CD4-positive, alpha-beta T cell treated with Interleukin-4 for 1 hour (primary cell): Measurements from ENCODE around the gene LTB4R.

Experiments used
- DNase-seq, 2 donors: peaks; one replicate each; pipeline ENCODE4 v3.0.0-alpha.2; 2020 to 2022

LTB4R gene

GRCh38 chr14:24279301-24280186 is 31.8 kb upstream of the LTB4R start:
- peak; percentile 69 for DNase-seq

GRCh38 chr14:24280797-24281460 is 30.4 kb upstream of the LTB4R start:
- no peak for DNase-seq

- no peak for DNase-seq
These were observed 29.7 kb upstream of the LTB4R start for GRCh38 chr14:24281636-24282035.

- DNase-seq = no peak
These were observed 28.6 kb upstream of the LTB4R start for GRCh38 chr14:24282736-24283135.

- DNase-seq = no peak
These were observed 27.4 kb upstream of the LTB4R start for GRCh38 chr14:24283796-24284460.

- no peak for DNase-seq
These were observed 26.7 kb upstream of the LTB4R start for GRCh38 chr14:24284501-24285035.

GRCh38 chr14:24285351-24285750 is 26.0 kb upstream of the LTB4R start:
- no peak for DNase-seq

GRCh38 chr14:24286996-24287395 is 24.3 kb upstream of the LTB4R start:
- DNase-seq = no peak

GRCh38 chr14:24289649-24290280 is 21.5 kb upstream of the LTB4R start:
- DNase-seq = no peak

- DNase-seq = no peak
These were observed 20.6 kb upstream of the LTB4R start for GRCh38 chr14:24290746-24291145.

- no peak for DNase-seq
These were observed 19.7 kb upstream of the LTB4R start for GRCh38 chr14:24291446-24292117.

GRCh38 chr14:24292118-24292807 is 19.0 kb upstream of the LTB4R start:
- no peak for DNase-seq

- no peak for DNase-seq
These were observed 17.8 kb upstream of the LTB4R start for GRCh38 chr14:24293525-24293924.

- DNase-seq = peak; percentile 81 to 83
These were observed 14.8 kb upstream of the LTB4R start for GRCh38 chr14:24296341-24297157.

- no peak for DNase-seq
These were observed 13.9 kb upstream of the LTB4R start for GRCh38 chr14:24297190-24297964.

- no peak for DNase-seq
These were observed 12.4 kb upstream of the LTB4R start for GRCh38 chr14:24298892-24299254.

- peak; percentile 89 to 92 for DNase-seq
These were observed 11.8 kb upstream of the LTB4R start, which contains the start of the genes DHRS1 and NOP9 for GRCh38 chr14:24299255-24300191. Gene DHRS1, minus strand, starts transcription at chr14:24299780. Its CDS starts 674 bp downstream, at chr14:24299106. Gene NOP9, plus strand, starts transcription at chr14:24299850. Its CDS starts 105 bp downstream, at chr14:24299955.

GRCh38 chr14:24300326-24300980 is 10.8 kb upstream of the LTB4R start:
- DNase-seq = no peak
